Heart right ventricle (tissue), 16 donors: ENCODE measurements around the gene SLCO2A1. TPM values are rescaled to one million over a fixed set of nuclear protein-coding genes. Genes with fewer than 3 reads are reported as not detected.

ENCODE experiments used
- ATAC-seq, 8 donors: fragments of 200-7000 bp; cut with Tn5 transposase; one replicate each; pipeline ENCODE4 v1.9.1; 2020; ENCODE audit warnings: mild to moderate bottlenecking in 8 of 8, moderate library complexity in 8 of 8, moderate number of reproducible peaks in 1 of 8
- DNase-seq, 2 donors: peaks; one replicate each; pipeline ENCODE4 v3.0.0-alpha.2; 2020
- H3K27ac ChIP-seq, 10 donors: fragments of 200-600 bp; sonication (generic) in 2 of 10; one replicate each; pipeline versions ENCODE4 v1.5.0 to v1.8.0; 2020 to 2022; ENCODE audit warnings: mild to moderate bottlenecking in 3 of 10
- H3K27me3 ChIP-seq, 7 donors: fragments of 200-600 bp; one replicate each; pipeline ENCODE4 v1.8.0; 2021 to 2022; ENCODE audit warnings: mild to moderate bottlenecking in 2 of 7
- H3K36me3 ChIP-seq, 9 donors: fragments of 200-600 bp; sonication (generic) in 1 of 9; one replicate each; pipeline versions ENCODE4 v1.5.0 to v1.8.0; 2020 to 2022; ENCODE audit warnings: mild to moderate bottlenecking in 2 of 9
- H3K4me1 ChIP-seq, 9 donors: fragments of 200-600 bp; sonication (generic) in 1 of 9; one replicate each; pipeline versions ENCODE4 v1.5.0 to v1.8.0; 2020 to 2022; ENCODE audit warnings: mild to moderate bottlenecking in 4 of 9
- H3K4me3 ChIP-seq, 10 donors: fragments of 200-600 bp; sonication (generic) in 2 of 10; one replicate each; pipeline versions ENCODE4 v1.5.0 to v1.8.0; 2020 to 2022; ENCODE audit warnings: mild to moderate bottlenecking in 7 of 10, moderate library complexity in 2 of 10
- H3K9me3 ChIP-seq, 11 donors: fragments of 200-600 bp in 10 of 11; sonication (generic) in 2 of 11; one replicate each; pipeline versions ENCODE4 v1.5.0 to v1.8.0; 2013 to 2022; ENCODE audit warnings: mild to moderate bottlenecking in 2 of 11, control low read depth in 1 of 11, moderate library complexity in 1 of 11
- WGBS, 2 donors: extraction: QIAGEN DNeasy Blood & Tissue Kit; methylation state at CpG; one replicate each; pipeline ENCODE4 v1.1.7; 2013; ENCODE audit warnings: inconsistent platforms in 1 of 2; 5-methylcytosine and 5-hydroxymethylcytosine counted together
- intact Hi-C, 10 donors: fragments of 100-400 bp; cut with DNase I; formaldehyde crosslinking; loops; one replicate each; pipeline versions ENCODE4 v1.11.1 to v1.14.2; 2022
- polyA plus RNA-seq, 2 donors: library from polyadenylated mRNA; stranded (reverse); fragments of 200-250 nt; gene quantifications; one replicate each; pipeline ENCODE4 v1.2.3, GENCODE V29; 2013
- total RNA-seq, 10 donors: library from RNA; stranded (reverse); fragmentation: NEBNext Ultra II Directional in 3 of 10; extraction: Animal tissue kit (Norgen Biotek cat#: 25700) in 3 of 10; gene quantifications; one replicate each; pipeline versions ENCODE4 v1.2.1 to v1.2.4, GENCODE V29; 2021 to 2023
- TF ChIP-seq, protein P1 (sequence below), 9 donors: fragments of 200-600 bp; sonication (generic) in 2 of 9; IDR thresholded peaks; one replicate each; pipeline versions ENCODE4 v1.5.0 to v1.8.0; 2021 to 2022; ENCODE audit warnings: antibody characterized with exemption in 9 of 9, mild to moderate bottlenecking in 5 of 9, moderate library complexity in 1 of 9
- donor health status: Arrhythmogenic right ventricular cardiomyopathy.
- donor health status: ischemic (EF 13 %, LVEDD 7.1; RV severe dilation, severe dysfunction).
- donor health status: healthy with polysubstance abuse.
- donor health status: DM: no; HTN: yes; CAD: no.
- donor health status: DM: no; HTN: no; CAD: no.
- donor health status: ischemic (EF 25% LVEDD 6.9; RV normal size, moderate dysfunction).
- donor health status: ischemic (EF 25% LVEDD 5.7; RV mildly dilated, moderate dysfunction).
- donor health status: healthy.
- donor health status: DM: yes; HTN: yes; CAD: no.
- donor health status: Ischemic cardiomyopathy.
- donor health status: ischemic (EF 35%, LVEDD 5.7; RV mildly dilated, moderate dysfunction).
- donor health status: nonischemic (EF 11% LVEDD 7.7; RV severe dilation, severe dysfunction).
- donor health status: DM: yes; HTN: yes; CAD: no.
- donor health status: PGD.
- donor health status: ischemic (EF 29% LVEDD 5.4; RV normal size, mild dysfunction).
- donor health status: nonischemic (EF 23%, LVEDD 6.1; RV moderate dilation, normal function).

Gene SLCO2A1
- total and polyA plus RNA-seq, 12 donors, result 3.6 to 30.4 (median 10.0) TPM

DNA sequence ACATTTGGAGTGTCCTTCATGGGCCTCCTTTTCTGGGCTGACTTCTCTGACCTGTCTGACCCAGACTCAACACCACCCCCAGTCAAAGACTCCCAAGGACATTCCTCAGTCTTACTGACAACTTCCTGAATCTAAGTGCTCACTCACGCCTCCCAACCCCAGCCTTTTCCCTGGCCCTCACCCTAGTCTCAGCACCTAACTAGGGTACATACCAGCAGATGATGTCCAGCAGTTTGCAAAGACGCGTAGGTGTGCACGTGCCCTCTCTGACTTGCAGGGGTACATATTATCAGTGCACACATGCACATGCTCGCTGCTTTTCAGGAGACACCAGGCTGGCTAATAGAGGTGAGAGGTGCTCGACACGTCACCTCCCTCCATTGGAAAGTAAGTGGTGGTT, 38.7 kb upstream of the SLCO2A1 start:
- ATAC-seq (no peak), DNase-seq (no peak)
- Histone ChIP-seq H3K27me3 (peaks cover 0 to 3% (median 0%) of the 10 kb centered on the region in 7 donors), H3K27ac (no peak overlapping the region), H3K4me1 (peaks cover 4 to 29% (median 14%) of the 10 kb centered on the region in 9 donors), H3K9me3 (no peaks in the 10 kb centered on the region), H3K4me3 (no peak overlapping the region), H3K36me3 (no peaks in the 10 kb centered on the region)
- intact Hi-C loops, result no loop called here
- 95 to 96% methylated on average over 7 of the region's 7 CpGs for WGBS, 2 donors
- TF ChIP-seq, protein P1, sequence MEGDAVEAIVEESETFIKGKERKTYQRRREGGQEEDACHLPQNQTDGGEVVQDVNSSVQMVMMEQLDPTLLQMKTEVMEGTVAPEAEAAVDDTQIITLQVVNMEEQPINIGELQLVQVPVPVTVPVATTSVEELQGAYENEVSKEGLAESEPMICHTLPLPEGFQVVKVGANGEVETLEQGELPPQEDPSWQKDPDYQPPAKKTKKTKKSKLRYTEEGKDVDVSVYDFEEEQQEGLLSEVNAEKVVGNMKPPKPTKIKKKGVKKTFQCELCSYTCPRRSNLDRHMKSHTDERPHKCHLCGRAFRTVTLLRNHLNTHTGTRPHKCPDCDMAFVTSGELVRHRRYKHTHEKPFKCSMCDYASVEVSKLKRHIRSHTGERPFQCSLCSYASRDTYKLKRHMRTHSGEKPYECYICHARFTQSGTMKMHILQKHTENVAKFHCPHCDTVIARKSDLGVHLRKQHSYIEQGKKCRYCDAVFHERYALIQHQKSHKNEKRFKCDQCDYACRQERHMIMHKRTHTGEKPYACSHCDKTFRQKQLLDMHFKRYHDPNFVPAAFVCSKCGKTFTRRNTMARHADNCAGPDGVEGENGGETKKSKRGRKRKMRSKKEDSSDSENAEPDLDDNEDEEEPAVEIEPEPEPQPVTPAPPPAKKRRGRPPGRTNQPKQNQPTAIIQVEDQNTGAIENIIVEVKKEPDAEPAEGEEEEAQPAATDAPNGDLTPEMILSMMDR (IDR thresholded peaks at IDR 0.05), result no peak

DNA sequence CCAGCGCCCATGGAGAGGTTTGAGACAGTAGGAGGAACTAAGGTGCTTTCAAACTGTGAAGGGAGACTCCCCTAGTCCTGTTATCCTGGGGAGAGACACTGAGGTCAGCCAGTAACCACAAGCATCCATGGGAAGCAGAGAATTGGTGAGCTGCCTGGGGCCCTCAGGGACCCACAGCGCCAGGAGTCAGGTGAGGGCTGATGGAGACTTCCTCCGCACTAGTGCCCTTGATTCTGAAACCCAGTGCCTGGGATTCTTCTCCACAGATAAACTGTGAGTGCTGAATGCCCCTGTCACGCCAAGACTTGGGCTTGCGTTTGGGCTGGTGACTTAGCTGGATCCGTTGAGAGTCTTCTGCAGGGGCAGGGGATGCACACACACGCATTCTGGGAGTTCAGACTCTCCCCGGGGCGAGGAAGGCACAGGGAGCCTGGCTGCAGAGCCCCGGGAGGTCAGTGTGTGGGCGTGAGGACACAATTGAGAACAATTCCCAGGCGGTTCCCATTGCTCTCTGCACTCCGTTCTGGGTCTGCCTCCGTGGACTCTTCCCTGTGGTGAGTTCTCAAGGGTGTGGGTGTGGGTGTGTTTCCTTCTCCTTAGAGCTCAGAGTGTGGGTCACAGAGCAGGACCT, 37.9 kb upstream of the SLCO2A1 start:
- no peak overlapping the region for H3K4me3 ChIP-seq
- H3K9me3 ChIP-seq, result no peaks in the 10 kb centered on the region
- WGBS, 2 donors, result 69 to 75% methylated on average over 14 of the region's 14 CpGs
- H3K36me3 ChIP-seq, result no peaks in the 10 kb centered on the region
- DNase-seq (no peak), ATAC-seq (peak in 5 of 8 donors; percentile 5 to 50 (median 19))
- H3K4me1 ChIP-seq, result peaks cover 4 to 29% (median 14%) of the 10 kb centered on the region in 9 donors
- TF ChIP-seq, protein P1 (IDR thresholded peaks at IDR 0.05), result no peak
- intact Hi-C loops, result no loop called here
- no peaks in the 10 kb centered on the region for H3K27me3 ChIP-seq
- H3K27ac ChIP-seq, result peak overlapping the region in 5 of 10 donors; percentile 15 to 52 (median 28)

DNA sequence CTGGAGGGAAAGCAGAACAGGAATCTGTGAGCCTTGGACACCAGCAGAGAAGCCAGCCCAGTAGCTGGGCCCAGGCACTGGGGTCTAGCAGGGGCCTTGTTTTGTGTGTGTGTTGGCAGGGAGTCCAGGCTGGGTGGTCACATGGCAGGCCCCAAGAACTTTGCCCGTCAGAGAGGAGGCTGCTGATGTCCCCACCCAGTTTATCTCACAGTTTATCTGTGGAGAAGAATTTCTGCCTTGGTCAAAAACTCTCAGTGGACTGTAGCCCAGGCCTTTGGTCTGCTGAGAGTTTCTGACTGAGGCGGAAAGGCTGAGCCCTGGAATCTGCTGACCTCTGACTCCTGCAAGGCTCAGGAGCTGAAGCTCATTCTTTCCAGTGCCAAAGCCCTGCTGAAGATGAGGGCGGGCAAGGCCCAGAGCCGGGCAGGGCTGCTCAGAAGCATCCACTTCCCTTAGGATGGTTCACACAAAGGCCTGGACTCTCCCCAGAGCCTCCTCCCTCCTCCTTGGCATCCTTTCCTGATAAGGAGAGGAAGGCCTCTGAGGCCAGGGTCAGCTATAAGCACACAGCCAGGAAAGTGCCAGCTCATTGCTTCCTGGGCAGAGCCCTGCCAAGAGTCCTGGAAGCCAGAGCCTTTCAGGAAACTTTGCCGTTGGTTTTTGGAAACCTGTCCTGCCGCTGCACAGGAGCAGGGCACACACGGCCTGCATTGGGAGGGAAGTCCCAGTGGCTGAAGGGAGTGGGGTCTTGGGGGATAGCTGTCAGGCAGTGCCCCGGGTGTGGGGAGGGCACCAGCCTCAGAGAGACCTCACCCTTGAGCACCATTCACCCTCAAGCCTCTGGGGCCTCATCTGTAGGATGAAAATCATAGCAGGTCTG, 37.2 kb upstream of the SLCO2A1 start:
- Histone ChIP-seq H3K27me3 (no peaks in the 10 kb centered on the region), H3K36me3 (no peaks in the 10 kb centered on the region), H3K9me3 (no peaks in the 10 kb centered on the region), H3K27ac (peak overlapping the region in 7 of 10 donors; percentile 3 to 59 (median 48)), H3K4me1 (peaks cover 4 to 29% (median 14%) of the 10 kb centered on the region in 9 donors), H3K4me3 (no peak overlapping the region)
- intact Hi-C loops, result no loop called here
- TF ChIP-seq, protein P1 (IDR thresholded peaks at IDR 0.05), result no peak
- ATAC-seq (peak; percentile 22 to 85 (median 64)), DNase-seq (peak; percentile 20 to 33)
- 63 to 80% methylated on average over 8 of the region's 8 CpGs for WGBS, 2 donors

DNA sequence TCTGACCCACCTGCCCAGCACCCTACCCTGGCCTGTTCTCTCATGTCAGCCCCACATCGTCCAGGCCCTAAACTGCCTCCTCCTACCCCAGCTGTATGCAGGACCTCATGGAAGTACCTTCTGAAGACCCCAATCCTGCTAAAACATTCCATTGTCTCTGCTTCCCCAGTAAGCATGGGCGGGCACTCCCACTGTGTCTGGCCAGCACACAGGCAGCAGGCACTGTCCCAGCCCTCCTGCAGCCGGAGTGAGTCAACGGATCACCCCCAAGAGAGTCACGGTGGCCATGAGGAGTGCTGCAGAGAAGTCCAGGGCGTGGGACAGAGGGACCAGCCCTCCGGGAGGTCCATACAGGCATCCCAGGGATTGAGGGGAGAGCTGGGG, 36.4 kb upstream of the SLCO2A1 start:
- WGBS, 2 donors, result 85 to 89% methylated on average over 7 of the region's 7 CpGs
- Histone ChIP-seq H3K4me3 (no peak overlapping the region), H3K4me1 (peaks cover 1 to 28% (median 14%) of the 10 kb centered on the region in 9 donors), H3K9me3 (no peaks in the 10 kb centered on the region), H3K27ac (peak overlapping the region in 5 of 10 donors; percentile 3 to 59 (median 48)), H3K36me3 (no peaks in the 10 kb centered on the region), H3K27me3 (no peaks in the 10 kb centered on the region)
- intact Hi-C loops, result no loop called here
- no peak for DNase-seq
- peak in 1 of 8 donors; percentile 33 for ATAC-seq
- TF ChIP-seq, protein P1 (IDR thresholded peaks at IDR 0.05), result no peak
